Mesothelial cell of epicardium (in vitro differentiated cells): ENCODE data around the gene KRTAP19-2. TPM values are rescaled to one million over a fixed set of nuclear protein-coding genes. Genes with fewer than 3 reads are reported as not detected.

ENCODE experiments used
- DNase-seq, 2 experiments: peaks; one replicate each; pipeline ENCODE4 v3.0.0; 2021; ENCODE audit warnings: low spot score in 2 of 2; ENCODE audit not compliant: unreplicated experiment in 2 of 2
- H3K27ac Mint-ChIP-seq: 2 replicates; pipeline ENCODE4 v1.8.0; 2021; ENCODE audit warnings: mixed read lengths
- H3K27me3 Mint-ChIP-seq: 2 replicates; pipeline ENCODE4 v1.8.0; 2021; ENCODE audit warnings: low read depth, mixed read lengths
- H3K36me3 Mint-ChIP-seq: 2 replicates; pipeline ENCODE4 v1.8.0; 2021; ENCODE audit warnings: mixed read lengths
- H3K4me1 Mint-ChIP-seq: 2 replicates; pipeline ENCODE4 v1.8.0; 2021; ENCODE audit warnings: mixed read lengths
- H3K4me3 Mint-ChIP-seq: 2 replicates; pipeline ENCODE4 v1.8.0; 2021; ENCODE audit warnings: mild to moderate bottlenecking, moderate library complexity, mixed read lengths
- H3K9me3 Mint-ChIP-seq: 2 replicates; pipeline ENCODE4 v1.8.0; 2021; ENCODE audit warnings: mixed read lengths
- CTCF ChIP-seq: fragments of 200-600 bp; sonication (generic); IDR thresholded peaks from one replicate; pipeline ENCODE4 v1.5.0; 2021; ENCODE audit warnings: antibody characterized with exemption; ENCODE audit not compliant: unreplicated experiment
- total RNA-seq: library from RNA; stranded (reverse); gene quantifications from 3 replicates; pipeline ENCODE4 v1.2.1, GENCODE V29; 2021

KRTAP19-2 gene
- total RNA-seq, 1 donor from 2014 or later = not detected

GRCh38 chr21:30447056-30447455, 40.2 kb downstream of the KRTAP19-2 start:
- H3K4me1 Mint-ChIP-seq = no peaks in the 10 kb centered on the region
- no peaks in the 10 kb centered on the region for H3K9me3 Mint-ChIP-seq
- no peak for DNase-seq
- TF ChIP-seq CTCF = no peak
- no peaks in the 10 kb centered on the region for H3K36me3 Mint-ChIP-seq
- no peak overlapping the region for H3K27ac Mint-ChIP-seq
- H3K4me3 Mint-ChIP-seq = no peak overlapping the region
- H3K27me3 Mint-ChIP-seq = peaks cover 4% of the 10 kb centered on the region

- Mint-ChIP-seq H3K9me3 (no peaks in the 10 kb centered on the region), H3K27me3 (peaks cover 4% of the 10 kb centered on the region), H3K36me3 (no peaks in the 10 kb centered on the region), H3K4me1 (no peaks in the 10 kb centered on the region), H3K27ac (no peak overlapping the region), H3K4me3 (no peak overlapping the region)
- DNase-seq = no peak
- TF ChIP-seq CTCF = no peak
Measured at GRCh38 chr21:30444204-30444603, 43.0 kb downstream of the KRTAP19-2 start.

GRCh38 chr21:30443226-30443625, 44.0 kb downstream of the KRTAP19-2 start:
- Mint-ChIP-seq H3K27me3 (peaks cover 4% of the 10 kb centered on the region), H3K4me1 (peaks cover 7% of the 10 kb centered on the region), H3K36me3 (no peaks in the 10 kb centered on the region), H3K27ac (no peak overlapping the region), H3K4me3 (no peak overlapping the region), H3K9me3 (no peaks in the 10 kb centered on the region)
- no peak for DNase-seq
- no peak for TF ChIP-seq CTCF

- no peaks in the 10 kb centered on the region for H3K9me3 Mint-ChIP-seq
- peaks cover 22% of the 10 kb centered on the region for H3K4me1 Mint-ChIP-seq
- peaks cover 6% of the 10 kb centered on the region for H3K27me3 Mint-ChIP-seq
- no peak for TF ChIP-seq CTCF
- H3K4me3 Mint-ChIP-seq = no peak within 1 kb of the TSS
- H3K36me3 Mint-ChIP-seq = no peaks in the 10 kb centered on the region
- DNase-seq = no peak
- H3K27ac Mint-ChIP-seq = no peak within 1 kb of the TSS
Measured at GRCh38 chr21:30439975-30440374, 47.3 kb downstream of the KRTAP19-2 start, which contains the start of gene KRTAP15-1. Gene KRTAP15-1, plus strand, starts transcription at chr21:30440275. Its CDS starts 53 bp downstream, at chr21:30440328.

Other genes starting within 250 kb of the KRTAP19-2 start
- not detected in 3 replicates for gene KRTAP24-1, start 204.5 kb downstream of the KRTAP19-2 start, total RNA-seq
- not detected in 3 replicates for gene KRTAP25-1, start 197.9 kb downstream of the KRTAP19-2 start, total RNA-seq
- gene KRTAP26-1, start 167.1 kb downstream of the KRTAP19-2 start, total RNA-seq = not detected in 3 replicates
- gene KRTAP27-1, start 149.7 kb downstream of the KRTAP19-2 start, total RNA-seq = not detected in 3 replicates
- not detected in 3 replicates for gene KRTAP23-1, start 138.8 kb downstream of the KRTAP19-2 start, total RNA-seq
- not detected in 3 replicates for gene KRTAP13-2, start 115.2 kb downstream of the KRTAP19-2 start, total RNA-seq
- not detected in 3 replicates for gene KRTAP13-1, start 91.4 kb downstream of the KRTAP19-2 start, total RNA-seq
- gene KRTAP13-3, start 61.5 kb downstream of the KRTAP19-2 start, total RNA-seq = not detected in 3 replicates
- gene KRTAP13-4, start 57.2 kb downstream of the KRTAP19-2 start, total RNA-seq = not detected in 3 replicates
- gene KRTAP15-1, start 47.2 kb downstream of the KRTAP19-2 start, total RNA-seq = not detected in 3 replicates
- gene KRTAP19-1, start 7.1 kb downstream of the KRTAP19-2 start, total RNA-seq = not detected in 3 replicates
- gene KRTAP19-3, start 4.6 kb upstream of the KRTAP19-2 start, total RNA-seq = not detected in 3 replicates
- not detected in 3 replicates for gene KRTAP19-4, start 9.7 kb upstream of the KRTAP19-2 start, total RNA-seq
- not detected in 3 replicates for gene KRTAP19-5, start 14.7 kb upstream of the KRTAP19-2 start, total RNA-seq
- gene KRTAP19-6, start 54.4 kb upstream of the KRTAP19-2 start, total RNA-seq = not detected in 3 replicates
- gene KRTAP19-7, start 73.9 kb upstream of the KRTAP19-2 start, total RNA-seq = not detected in 3 replicates
- gene KRTAP22-2, start 103.0 kb upstream of the KRTAP19-2 start, total RNA-seq = not detected in 3 replicates
- gene KRTAP6-3, start 105.0 kb upstream of the KRTAP19-2 start, total RNA-seq = not detected in 3 replicates
- gene KRTAP6-2, start 111.5 kb upstream of the KRTAP19-2 start, total RNA-seq = not detected in 3 replicates
- not detected in 3 replicates for gene KRTAP22-1, start 113.7 kb upstream of the KRTAP19-2 start, total RNA-seq
- gene KRTAP6-1, start 126.5 kb upstream of the KRTAP19-2 start, total RNA-seq = not detected in 3 replicates
- gene KRTAP20-1, start 129.0 kb upstream of the KRTAP19-2 start, total RNA-seq = not detected in 3 replicates
- not detected in 3 replicates for gene KRTAP20-4, start 133.2 kb upstream of the KRTAP19-2 start, total RNA-seq
- gene KRTAP20-2, start 147.8 kb upstream of the KRTAP19-2 start, total RNA-seq = not detected in 3 replicates
- gene KRTAP20-3, start 155.4 kb upstream of the KRTAP19-2 start, total RNA-seq = not detected in 3 replicates
- not detected in 3 replicates for gene KRTAP21-3, start 231.3 kb upstream of the KRTAP19-2 start, total RNA-seq